CD4-positive, alpha-beta T cell treated with Interleukin-6 for 4 hours (primary cell): ENCODE results near the gene LTBP2.

Experiments used
- DNase-seq: peaks from one replicate; pipeline ENCODE4 v3.0.0-alpha.2; 2020; ENCODE audit warnings: mixed read lengths

LTBP2 gene

DNA sequence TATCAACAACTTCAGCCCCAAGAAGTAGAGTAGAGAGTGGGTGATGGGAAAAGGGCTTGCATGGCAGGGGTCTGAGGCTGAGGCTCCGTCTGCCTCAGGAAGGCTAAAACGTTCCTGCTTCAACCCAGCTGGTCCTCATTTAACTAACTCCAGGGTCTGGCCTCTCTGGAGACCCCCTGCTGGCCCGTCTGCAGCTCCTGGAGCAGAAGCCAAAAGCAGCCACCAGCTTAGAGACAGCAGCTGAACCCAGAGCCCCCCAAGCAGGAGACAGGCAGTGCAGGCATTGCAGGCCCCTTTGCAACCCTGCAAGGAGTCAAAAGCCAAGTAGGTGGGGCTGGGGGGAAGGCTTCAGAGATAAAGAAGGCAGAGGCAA, 25.1 kb upstream of the LTBP2 start:
- DNase-seq: no peak

DNA sequence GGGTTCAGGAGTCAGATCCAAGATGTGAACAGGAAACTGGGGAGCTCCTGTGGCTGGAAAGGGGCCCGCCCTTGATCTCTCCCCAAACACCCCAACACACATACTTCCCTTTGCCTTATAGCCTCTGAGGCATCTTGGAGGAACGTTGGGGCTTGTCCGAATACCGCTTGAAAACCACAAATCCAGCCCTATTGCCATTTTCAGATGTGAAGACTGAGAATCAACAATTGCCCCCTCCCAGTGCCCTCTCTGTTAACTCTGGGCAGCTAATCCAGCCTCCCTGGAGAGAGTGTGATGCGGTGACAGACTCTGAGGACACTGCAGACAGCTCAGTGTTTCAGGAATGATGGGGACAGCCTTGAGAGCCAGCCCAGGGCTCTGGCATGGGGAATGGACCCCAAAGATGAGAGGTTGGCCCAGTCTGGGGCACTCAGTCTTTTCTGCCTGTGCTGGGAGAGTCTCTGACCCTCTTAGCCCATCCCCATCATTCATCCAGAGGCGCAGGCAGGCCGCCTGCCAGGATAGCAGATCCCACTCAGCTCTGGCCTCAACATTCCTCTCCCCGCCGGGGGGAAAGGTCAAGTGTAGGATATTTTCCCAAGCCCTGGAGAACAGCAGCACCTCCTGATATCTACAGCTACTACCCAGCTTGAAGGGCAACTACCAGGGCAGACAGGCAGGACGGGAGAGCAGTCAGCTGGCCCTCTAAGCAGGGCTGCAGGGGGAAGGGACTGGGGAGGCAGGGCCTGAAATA, 24.6 kb upstream of the LTBP2 start:
- DNase-seq: no peak

DNA sequence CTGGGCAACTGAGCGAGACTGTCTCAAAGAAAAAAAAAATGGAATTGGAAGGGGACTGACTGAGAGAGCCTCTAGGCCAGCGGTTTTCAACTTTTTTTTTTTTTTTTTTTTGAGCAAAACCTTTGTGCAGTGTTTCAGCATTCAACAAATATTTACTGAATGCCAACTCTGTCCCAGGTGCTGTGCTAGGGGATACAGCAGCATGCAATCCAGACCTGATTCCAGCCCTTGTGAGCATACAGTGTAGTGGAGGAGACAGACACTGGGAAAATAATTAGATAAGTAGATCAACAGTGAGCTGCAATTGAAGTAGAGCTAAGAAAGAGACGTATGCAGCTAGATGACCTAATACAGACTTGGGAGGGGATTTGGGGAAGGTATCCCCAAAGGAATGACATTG, 23.8 kb upstream of the LTBP2 start:
- DNase-seq: no peak

DNA sequence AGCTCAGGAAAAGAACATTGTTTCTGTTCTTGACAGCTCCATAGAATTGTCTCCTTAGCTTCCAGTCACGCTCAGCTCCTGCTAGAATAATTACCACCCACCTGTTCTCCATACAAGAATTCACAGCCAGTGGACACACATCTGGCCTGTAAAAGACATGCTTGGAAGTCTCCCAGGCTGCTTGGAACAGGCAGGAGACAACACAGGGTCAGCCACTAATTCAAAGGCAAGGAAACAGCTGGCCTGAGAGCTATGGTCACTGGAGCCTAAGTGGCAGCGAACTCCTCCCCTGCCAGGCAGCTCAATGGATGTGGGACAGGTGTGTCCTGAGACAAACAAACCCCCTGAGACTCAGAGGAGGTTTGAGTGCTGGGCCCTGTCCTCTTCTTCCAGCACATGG, 22.9 kb upstream of the LTBP2 start:
- no peak for DNase-seq

DNA sequence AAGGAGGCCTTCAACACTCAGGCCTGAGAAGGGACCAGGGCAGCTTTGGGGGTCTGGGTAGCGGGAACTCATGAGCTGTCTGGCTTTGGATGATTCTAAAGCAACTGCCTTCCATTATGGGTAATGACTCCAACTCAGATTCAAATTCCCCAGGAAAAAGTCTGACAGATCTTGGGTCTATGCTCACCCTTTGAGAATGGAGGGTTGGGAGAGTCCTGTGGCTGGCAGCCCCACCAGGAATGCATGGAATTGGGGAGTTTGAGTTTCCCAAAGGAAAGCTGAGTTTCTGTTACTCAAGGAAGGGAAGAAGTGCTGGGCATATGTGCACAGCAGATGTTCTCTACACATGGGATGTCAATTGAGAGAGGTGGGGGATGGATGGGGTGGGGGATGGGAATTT, 22.4 kb upstream of the LTBP2 start:
- no peak for DNase-seq

DNA sequence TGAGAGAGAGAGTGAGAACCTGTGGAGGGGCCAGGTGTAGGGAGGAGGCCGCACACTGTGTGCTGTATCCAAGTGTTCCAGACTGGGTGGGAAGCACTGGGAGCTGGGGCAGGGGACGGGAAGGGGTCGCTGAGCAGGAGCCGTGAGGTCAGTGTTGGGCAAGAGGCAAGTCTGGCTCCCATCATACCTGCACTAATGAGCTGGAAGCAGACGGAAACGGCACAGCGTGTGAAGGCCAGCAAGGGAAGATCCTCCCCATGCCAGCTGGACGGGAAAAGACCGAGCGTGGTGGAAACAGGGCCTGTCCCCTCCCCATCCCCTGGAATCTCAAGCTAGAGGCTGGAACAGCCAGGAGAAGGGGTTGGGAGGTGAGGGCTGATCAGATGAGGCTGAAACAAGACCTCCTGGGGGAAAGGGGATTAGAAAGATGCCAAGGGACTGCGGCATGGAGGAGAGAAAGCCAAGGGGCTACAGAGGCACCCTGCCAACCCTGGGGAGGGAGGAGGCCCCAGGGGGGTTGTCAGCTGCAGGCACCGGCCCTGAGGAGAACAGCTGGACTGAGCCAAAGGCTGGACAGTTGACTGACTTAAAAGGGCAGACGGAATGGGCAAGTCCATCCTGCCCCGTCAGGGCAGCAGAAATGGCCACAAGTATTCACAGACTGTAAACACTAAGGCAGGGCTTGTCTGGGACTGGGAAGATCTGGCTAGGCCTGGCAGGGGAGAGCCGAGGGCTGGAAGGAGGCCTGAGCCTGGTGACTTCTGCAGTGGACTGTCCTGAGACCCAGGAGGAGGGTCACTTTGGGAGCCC, 19.0 kb upstream of the LTBP2 start:
- DNase-seq: no peak

DNA sequence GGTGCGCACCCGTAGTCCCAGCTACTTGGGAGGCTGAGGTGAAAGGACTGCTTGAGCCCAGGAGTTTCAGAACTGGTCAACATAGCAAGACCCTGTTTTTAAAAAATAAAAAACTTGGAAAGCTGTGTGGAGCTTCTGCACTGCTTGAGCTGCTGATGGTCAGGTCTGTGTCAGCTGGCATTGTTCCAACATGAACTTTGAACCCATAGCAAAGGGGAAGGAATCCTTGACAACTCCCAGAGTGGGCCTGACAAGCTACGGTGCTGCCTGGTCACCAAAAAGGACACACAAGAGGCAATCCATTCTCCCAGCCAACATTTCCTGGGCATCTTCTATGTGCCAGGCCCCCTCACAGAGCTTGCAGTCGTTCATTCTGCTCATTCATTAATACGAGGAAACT, 16.4 kb upstream of the LTBP2 start:
- no peak for DNase-seq

DNA sequence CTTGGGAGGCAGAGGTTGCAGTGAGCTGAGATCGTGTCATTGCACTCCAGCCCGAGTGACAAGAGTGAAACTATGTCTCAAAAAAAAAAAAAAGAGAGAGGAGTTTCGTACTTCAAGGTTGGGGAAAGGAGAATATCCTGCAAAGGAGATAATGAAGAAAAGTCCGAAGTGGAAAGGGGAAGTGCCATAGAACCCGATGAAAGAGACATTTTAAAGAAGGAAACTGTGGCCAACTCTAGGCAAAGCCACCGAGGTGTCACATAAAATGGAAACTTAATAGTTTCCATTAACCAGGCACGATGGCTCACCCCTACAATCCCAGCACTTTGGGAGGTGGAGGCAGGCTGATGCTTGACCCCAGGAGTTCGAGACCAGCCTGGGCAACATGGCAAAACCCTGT, 15.0 kb upstream of the LTBP2 start:
- DNase-seq: no peak

DNA sequence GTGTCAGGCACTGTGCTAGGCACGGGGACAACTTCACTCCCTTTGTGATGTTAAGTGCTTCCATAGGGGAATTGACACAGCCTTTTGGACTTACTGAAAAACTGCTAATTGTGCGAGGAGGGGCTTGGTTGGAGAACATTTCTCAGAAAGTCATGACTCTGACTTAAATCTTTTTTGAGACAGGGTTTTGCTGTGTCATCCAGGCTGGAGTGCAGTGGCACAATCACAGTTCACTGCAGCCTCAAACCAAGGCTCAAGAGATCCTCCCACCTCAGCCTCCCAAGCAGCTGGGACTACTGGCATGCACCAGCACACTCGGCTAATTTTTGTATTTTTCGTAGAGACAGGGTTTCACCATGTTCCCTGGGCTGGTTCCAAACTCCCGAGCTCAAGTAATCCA, 10.2 kb upstream of the LTBP2 start:
- DNase-seq: no peak

DNA sequence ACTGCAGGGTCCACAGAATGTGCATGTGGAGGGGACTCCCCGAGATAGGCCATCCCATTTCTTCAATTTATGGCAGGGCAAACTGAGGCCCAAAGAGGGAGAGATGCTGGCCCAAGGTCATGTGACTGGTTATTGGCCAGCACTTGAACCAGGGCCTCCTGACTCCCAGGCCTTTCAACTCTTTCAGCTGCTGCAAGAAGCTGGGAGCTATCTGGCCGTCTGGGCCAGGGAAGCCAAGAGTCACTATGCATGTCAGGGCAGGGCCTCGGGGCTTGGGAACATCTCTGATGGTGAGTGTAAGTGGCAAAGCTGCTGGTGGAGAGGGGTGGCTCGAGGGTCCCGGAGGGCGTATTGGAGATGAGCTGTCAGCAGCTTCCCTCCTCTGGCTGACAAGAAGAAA, 9.5 kb upstream of the LTBP2 start:
- no peak for DNase-seq

DNA sequence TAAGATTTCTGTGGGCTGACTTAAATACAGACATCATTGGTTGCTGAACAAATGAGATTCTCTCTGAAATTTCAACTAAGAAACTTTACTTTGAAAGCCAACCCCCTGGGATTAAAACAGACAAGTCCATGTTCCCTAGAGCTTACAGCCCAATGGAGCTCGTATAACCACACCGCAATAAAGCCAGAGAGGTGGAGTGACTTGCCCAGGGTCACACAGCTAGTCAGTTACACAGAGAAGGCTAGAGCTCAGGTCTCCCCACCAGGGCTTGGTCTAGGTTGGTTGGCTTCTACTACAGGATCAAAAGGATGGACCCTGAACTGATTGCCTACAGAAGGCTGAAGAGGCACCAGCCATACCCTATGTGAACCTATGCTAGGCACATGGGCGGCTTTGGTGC, 8.9 kb upstream of the LTBP2 start:
- DNase-seq: no peak

DNA sequence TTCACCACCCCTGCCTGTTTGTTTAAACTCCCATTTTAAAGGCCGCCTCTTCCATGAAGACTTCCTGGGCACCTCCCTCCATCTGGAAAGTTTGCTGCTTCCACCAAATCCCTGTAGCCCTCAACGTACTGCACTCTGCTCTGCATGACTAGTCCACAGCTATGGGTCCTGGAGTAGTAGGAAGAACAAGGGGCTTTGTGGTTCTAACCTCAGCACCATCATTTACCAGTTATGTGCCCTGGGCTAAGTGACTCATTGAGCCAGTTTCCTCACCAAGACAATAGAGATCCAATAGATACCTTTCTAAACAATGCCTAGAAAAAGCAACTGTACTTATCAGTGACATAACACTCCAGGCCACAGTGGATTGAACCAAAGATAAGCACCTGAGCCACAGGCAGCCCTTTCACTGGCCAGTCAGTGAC, 8.5 kb upstream of the LTBP2 start:
- DNase-seq: peak; percentile 41

DNA sequence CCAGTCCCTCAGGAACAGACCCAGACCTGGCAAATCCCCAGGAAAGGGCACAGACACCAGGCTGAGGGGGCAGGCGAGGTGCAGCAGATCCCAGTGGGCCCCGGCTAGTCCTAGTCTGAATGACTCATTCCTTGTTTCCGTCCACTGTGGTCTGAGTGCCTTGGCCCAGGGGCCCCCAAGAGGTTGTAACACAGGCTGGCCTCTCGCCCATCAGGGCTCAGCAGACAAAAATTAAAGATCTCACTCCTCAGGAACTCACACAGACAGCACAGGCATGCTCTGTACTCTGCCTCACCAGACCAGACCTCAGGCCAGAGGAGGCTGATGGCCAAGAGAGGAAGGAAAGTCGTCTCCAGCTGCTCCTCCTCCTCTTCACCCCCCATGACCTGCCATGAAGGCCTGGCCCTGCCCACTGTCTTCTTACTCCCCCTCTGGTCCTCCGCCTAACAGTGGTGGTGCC, 7.7 kb upstream of the LTBP2 start:
- DNase-seq: no peak

DNA sequence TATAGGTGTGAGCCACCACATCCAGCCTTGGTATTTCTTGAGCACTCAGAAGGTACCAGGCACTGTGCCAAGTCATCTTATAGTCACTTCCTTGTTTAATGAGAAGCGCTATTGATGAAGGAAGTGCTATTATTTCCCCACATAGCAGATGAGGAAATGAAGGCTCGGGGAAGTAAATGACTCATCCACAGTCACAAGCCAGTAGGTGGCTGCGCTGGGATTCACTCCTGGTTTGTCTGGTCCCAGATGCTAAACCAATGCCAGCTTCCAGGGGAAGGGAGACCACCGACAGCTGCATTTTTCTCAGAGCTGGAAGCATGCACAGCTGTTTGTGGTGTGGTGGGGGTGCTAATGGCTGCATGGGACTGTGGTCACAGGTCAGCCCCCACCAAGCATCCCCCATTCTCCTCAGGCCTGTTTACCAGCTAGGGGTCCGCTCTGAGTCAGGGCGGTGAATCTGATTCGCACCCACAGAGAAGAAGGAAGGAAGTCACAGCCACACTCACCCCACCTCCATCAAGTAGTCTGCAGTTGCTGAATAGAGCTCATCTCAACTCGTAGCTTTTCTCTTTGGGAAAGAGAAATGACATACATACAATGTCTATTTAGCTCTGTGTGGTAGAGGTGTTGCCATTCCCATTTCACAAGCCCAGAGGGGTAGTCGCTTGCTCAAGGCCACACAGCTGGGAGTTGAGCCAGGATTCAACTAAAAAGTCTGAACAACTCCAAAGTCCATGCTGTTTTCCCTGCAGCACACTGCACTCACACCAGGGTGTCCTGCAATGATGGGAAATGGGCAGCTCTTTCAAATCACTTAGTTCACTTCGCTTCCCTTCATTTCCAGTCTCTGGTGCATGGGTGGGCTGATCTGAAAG, 6.3 kb upstream of the LTBP2 start:
- DNase-seq: peak; percentile 88

DNA sequence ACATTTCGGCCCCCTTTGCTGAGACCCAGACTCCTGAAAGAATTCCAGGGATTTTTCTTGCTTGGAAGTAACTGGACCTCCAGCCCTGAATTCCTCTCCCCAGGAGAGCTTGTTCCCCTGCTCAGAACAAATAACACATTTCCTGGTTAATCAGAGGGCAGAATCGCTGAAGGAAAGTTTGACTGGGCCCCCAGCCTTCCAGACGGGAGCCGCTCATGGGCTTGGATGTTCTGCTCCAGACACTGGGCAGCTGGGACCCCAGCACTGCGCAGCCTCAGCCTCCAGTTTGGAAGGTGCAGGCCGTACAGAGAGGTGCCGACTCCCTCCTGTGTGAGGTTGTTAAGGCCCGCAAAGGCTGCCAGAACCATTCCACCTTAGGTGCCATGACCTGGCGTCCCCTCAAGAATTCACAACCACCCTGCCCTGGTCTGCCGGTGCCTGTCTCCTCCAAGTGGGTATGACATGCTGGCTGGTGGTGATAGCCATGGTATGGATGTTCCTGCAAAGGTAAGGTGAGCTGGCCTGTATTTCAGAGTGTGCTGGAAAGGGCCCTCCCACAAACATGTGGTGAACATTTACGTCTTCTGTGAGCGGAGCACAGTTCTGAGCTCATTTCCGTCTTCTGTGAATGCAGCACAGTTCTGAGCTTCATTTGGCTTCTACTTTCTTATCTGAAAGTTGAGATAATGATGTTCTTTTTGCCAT, 5.1 kb upstream of the LTBP2 start:
- DNase-seq: no peak

DNA sequence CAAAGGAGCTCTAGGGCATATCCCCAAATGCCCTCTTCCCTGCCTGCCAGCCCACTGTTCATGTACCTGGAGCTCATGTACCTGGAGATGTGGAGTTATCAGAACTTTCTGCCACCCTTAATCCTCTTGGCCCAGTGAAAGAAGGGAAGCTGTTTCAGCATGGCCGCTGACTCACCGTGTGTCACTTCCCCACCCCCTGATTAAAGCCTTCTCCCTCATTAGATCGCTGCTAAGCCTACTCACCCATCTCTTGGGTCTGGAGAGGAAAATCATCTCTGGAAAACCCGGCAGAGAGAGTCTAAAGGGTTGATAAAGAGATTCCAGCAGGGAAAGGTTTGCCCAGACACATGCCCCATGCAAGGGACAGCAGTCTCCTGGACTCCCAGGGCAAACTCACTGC, 4.5 kb upstream of the LTBP2 start:
- DNase-seq: peak; percentile 15

DNA sequence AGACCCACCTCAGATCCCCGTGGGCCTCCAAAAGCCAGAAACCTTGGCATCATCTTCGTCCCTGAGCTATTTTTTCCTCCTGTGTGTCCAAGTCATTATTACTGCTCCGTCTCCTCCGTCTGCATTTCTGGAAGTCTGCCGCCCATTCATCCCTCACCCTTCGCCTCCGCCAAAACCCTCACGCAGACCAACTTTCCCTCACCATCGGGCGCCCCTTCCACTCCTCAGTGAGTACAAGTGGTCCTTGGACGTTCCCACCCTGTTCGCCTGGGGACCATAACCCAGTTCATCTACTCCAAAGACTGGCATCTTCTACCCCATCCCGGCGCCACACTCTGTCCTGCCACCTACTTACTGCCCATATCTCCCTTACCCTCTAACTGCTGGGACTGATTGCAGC, 3.7 kb upstream of the LTBP2 start:
- DNase-seq: no peak

DNA sequence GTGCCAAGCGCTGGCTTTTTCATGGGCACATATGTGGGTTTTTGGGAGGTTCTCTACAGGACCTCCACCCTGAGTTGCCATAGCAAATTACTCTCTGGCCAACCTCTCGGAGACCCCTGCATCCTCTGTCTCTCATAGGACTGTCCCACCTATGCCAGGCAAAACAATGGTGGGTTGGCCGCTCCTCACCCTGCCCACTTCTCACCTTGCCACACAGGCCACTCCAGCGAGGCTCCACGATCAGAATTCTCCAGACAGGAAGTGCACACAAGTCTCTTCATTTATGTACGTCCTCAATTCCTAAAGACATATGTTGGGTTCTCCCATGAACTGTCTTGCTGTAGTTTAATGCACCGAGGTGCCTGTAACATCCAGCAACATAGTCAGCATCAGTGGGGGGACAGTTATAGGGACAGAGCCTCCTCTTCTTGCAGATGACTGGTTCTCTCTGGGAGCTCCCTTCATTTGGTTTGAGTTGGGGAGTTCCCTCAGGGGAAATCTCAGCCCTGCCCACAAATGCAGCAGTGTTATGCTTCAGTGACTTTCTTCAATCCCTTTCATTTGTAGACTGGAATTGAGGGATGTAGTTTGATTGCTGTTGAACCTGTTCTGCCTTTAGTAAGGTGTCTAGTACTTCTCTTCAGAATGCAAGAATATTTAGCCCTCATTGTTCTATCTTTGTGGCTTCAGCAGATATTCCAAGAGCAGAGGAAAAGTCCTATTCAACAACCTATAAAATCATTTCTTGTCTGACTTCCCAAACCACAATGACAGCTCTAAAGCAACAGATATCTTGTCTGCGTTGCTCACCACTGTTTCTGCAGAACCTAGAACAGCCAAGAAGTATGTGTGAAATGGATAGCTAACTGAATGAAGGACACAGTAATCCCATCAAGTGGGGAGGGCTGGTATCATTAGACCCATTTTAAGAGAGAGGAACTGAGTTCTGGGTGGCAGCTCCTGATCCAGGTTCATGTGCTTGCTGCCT, 2.8 kb upstream of the LTBP2 start:
- DNase-seq: no peak

DNA sequence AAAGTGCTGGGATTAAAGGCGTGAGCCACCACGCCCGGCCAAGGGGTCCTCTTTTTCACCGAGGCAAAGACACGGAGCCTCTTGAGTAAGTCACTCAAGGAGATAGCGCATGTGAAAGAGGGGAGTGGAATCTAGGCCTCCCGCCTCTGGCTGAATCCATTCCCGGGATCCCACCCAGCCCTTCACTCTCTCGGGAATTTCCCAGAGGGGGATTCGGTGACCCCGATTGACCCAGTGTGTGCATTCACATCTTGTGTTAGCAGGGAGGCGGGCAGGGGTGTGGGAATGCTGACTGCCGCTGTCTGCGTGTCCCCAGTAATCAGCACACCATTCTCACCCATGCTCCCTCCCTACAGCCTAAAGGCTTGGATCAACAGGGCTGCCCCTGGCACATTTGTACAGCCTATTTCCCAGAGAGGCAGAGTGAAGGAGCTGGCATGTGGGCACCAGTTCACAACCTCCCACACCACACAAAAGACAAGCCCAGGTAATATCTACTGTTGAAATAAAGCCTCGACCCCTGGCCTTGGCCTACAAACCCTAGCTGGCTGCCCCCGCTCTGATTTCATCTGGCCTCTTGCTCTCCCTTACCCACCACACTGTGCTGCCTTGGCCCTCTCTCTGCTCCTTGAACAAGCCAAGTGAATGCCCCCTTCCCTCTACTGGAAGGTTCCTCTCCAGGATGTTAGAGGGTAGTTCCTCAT, 1.3 kb upstream of the LTBP2 start:
- DNase-seq: no peak

DNA sequence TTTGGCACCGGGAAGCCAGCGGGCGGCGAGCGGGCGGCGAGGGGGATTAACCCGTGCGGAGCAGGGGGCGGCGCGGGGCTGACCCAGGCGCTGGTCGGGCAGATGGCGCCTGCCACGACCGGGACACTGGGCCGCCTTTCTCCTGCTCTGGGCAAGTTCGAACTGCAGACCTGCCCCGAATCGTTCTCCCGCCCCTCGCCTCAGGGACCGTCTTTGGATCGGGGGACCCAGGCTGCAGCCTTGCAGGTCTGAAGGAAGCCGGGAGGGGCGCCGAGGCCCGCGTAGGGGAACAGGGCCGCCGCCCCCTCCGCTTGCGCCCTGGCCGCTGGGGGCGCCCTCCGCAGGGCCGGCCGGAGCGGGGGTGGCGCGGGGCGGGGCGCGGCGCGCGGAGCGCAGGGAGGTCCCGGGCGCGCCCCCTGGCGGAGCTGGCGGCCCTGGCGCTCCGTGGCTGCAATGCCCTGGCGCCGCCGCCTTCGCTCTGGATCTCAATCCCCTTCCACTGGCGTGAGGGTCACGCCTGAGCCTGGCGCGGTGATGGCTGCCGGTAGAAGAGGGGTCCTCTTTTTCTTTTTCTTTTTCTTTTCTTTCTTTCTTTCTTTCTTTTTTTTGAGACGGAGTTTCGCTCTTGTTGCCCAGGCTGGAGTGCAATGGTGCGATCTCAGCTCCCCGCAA, 449 bp upstream of the LTBP2 start:
- DNase-seq: peak; percentile 86
